Stimulated activated CD8-positive, alpha-beta memory T cell treated with anti-CD3 and anti-CD28 coated beads, Interleukin-12 subunit alpha, Interleukin-12 subunit beta, amount 100 ng/mL, for 4 hours (primary cell): ENCODE data around the gene ATXN7L1.
"Not testable (repeated sequence)": the region's sequence is repeated elsewhere in the genome, so short reads cannot be mapped to it uniquely, and the experiment has no call there.

Experiments used
- DNase-seq: peaks from one replicate; pipeline ENCODE4 v3.0.0-alpha.2; 2020; ENCODE audit warnings: low read depth

The ATXN7L1 gene

GRCh38 chr7:105802604-105803428 is 73.6 kb downstream of the ATXN7L1 start:
- no peak for DNase-seq

- no peak for DNase-seq
Measured at GRCh38 chr7:105800849-105801534, 75.4 kb downstream of the ATXN7L1 start.

GRCh38 chr7:105800442-105800841 is 76.0 kb downstream of the ATXN7L1 start:
- DNase-seq: no peak

- no peak for DNase-seq
Measured at GRCh38 chr7:105799677-105800076, 76.7 kb downstream of the ATXN7L1 start.

- DNase-seq: no peak
Measured at GRCh38 chr7:105799006-105799405, 77.4 kb downstream of the ATXN7L1 start.

GRCh38 chr7:105797652-105798051 is 78.7 kb downstream of the ATXN7L1 start:
- no peak for DNase-seq

GRCh38 chr7:105796365-105796764 is 80.0 kb downstream of the ATXN7L1 start:
- no peak for DNase-seq

GRCh38 chr7:105794741-105795729 is 81.4 kb downstream of the ATXN7L1 start:
- no peak for DNase-seq

- DNase-seq: no peak
Measured at GRCh38 chr7:105792488-105793370, 83.7 kb downstream of the ATXN7L1 start.

GRCh38 chr7:105791926-105792325 is 84.5 kb downstream of the ATXN7L1 start:
- no peak for DNase-seq

GRCh38 chr7:105790996-105791395 is 85.4 kb downstream of the ATXN7L1 start:
- DNase-seq: no peak

- not testable (repeated sequence) for DNase-seq
Measured at GRCh38 chr7:105790452-105790851, 85.9 kb downstream of the ATXN7L1 start.

GRCh38 chr7:105788816-105789349 is 87.5 kb downstream of the ATXN7L1 start:
- DNase-seq: no peak

- no peak for DNase-seq
Measured at GRCh38 chr7:105788356-105788755, 88.0 kb downstream of the ATXN7L1 start.

GRCh38 chr7:105787793-105788192 is 88.6 kb downstream of the ATXN7L1 start:
- no peak for DNase-seq

- DNase-seq: no peak
Measured at GRCh38 chr7:105786520-105787470, 89.6 kb downstream of the ATXN7L1 start.

- DNase-seq: no peak
Measured at GRCh38 chr7:105782391-105783042, 93.9 kb downstream of the ATXN7L1 start.

GRCh38 chr7:105779856-105780780 is 96.3 kb downstream of the ATXN7L1 start:
- no peak for DNase-seq
